GM12878 (cell line): Measurements from ENCODE around the gene SPART.

ENCODE experiments used
- ATF7 ChIP-seq: fragments of 450-650 bp; IDR thresholded peaks from 2 replicates; pipeline ENCODE4 v1.6.1; 2016; ENCODE audit warnings: low read depth, mild to moderate bottlenecking
- BACH1 ChIP-seq: fragments of 450-650 bp; IDR thresholded peaks from 2 replicates; pipeline ENCODE4 v1.6.1; 2017; ENCODE audit warnings: mild to moderate bottlenecking, borderline replicate concordance
- CREB1 ChIP-seq: IDR thresholded peaks from 2 replicates; pipeline ENCODE4 v1.6.1; 2012; ENCODE audit warnings: low read depth, mild to moderate bottlenecking, inconsistent platforms
- HCFC1 ChIP-seq: fragments of 150-350 bp; IDR thresholded peaks from 2 replicates; pipeline ENCODE4 v1.6.1; 2014; ENCODE audit warnings: low read length
- TF ChIP-seq, protein P1 (sequence below), 3 experiments: IDR thresholded peaks in 2 of 3; conservative IDR thresholded peaks in 1 of 3; 2 replicates each; pipeline ENCODE4 v1.5.1; 2011; ENCODE audit warnings: low read depth in 3 of 3, low read length in 3 of 3, mild to moderate bottlenecking in 3 of 3, control low read depth in 2 of 3, moderate library complexity in 2 of 3, inconsistent platforms in 1 of 3, mixed read lengths in 1 of 3; ENCODE audit not compliant: control insufficient read depth in 2 of 3, insufficient read depth in 1 of 3; ENCODE audit errors: extremely low read depth in 1 of 3

DNA sequence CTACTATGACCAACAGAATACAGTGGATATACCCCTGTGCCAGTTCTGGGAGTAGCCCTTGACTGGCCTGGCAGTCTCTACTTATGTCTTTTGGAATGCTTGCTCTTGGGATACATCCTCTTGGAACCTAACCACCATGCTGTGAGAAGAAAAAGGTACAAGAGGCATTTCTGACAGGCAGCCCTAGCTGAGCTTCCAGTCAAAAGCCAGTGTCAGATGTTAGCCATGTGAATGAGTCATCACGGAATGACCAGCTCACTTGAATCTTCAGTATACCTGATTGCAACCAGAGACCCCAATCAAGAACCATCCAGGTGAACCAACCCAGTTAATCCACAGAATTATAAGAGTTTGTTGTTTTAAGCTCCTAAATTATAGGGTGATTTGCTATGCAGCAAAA lies 52.7 kb downstream of the SPART start:
- TF ChIP-seq, protein P1, sequence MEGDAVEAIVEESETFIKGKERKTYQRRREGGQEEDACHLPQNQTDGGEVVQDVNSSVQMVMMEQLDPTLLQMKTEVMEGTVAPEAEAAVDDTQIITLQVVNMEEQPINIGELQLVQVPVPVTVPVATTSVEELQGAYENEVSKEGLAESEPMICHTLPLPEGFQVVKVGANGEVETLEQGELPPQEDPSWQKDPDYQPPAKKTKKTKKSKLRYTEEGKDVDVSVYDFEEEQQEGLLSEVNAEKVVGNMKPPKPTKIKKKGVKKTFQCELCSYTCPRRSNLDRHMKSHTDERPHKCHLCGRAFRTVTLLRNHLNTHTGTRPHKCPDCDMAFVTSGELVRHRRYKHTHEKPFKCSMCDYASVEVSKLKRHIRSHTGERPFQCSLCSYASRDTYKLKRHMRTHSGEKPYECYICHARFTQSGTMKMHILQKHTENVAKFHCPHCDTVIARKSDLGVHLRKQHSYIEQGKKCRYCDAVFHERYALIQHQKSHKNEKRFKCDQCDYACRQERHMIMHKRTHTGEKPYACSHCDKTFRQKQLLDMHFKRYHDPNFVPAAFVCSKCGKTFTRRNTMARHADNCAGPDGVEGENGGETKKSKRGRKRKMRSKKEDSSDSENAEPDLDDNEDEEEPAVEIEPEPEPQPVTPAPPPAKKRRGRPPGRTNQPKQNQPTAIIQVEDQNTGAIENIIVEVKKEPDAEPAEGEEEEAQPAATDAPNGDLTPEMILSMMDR (IDR thresholded peaks at IDR 0.05 in 2 of 3, conservative IDR thresholded peaks at IDR 0.05 in 1 of 3; ENCODE audit: control insufficient read depth in 2 of 3, extremely low read depth in 1 of 3, insufficient read depth in 1 of 3, low read depth in 3 of 3, low read length in 3 of 3) = no peak
- no peak for TF ChIP-seq ATF7
- TF ChIP-seq CREB1 = no peak
- TF ChIP-seq BACH1 = no peak
- no peak for TF ChIP-seq HCFC1
